SKM-1 treated with dmso at 0.1 percent for 144 hours (cell line): Measurements from ENCODE around the gene GGPS1.
"Not testable (repeated sequence)": the region's sequence is repeated elsewhere in the genome, so short reads cannot be mapped to it uniquely, and the experiment has no call there.

Source experiments
- DNase-seq: peaks from one replicate; lab custom pipeline; 2025; ENCODE audit not compliant: unreplicated experiment; lab: John Stamatoyannopoulos, UW

The GGPS1 gene

GRCh38 chr1:235304549-235305451 lies 23.6 kb upstream of the GGPS1 start:
- no peak for DNase-seq

GRCh38 chr1:235307158-235308124 lies 20.9 kb upstream of the GGPS1 start:
- no peak for DNase-seq

GRCh38 chr1:235309206-235309605 lies 19.2 kb upstream of the GGPS1 start:
- DNase-seq, result not testable (repeated sequence)

DNA sequence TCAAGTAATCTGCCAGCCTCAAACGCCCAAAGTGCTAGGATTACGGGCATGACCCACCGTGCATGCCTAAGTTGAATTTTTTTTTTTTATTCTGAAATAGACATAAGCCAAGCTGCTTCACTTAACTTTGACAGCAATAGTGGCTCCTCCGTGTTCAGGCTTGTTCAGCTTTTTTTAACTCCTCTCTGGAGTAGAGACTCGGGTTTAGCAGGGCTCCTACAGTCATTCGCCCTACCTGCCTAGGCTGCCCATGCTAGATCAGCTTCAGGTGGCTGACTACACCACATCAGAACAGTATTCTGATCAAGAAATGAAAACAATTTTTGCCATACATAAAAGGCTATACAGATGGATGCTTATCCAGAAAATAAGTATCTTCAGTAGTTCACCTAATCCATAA lies 15.1 kb upstream of the GGPS1 start:
- no peak for DNase-seq

DNA sequence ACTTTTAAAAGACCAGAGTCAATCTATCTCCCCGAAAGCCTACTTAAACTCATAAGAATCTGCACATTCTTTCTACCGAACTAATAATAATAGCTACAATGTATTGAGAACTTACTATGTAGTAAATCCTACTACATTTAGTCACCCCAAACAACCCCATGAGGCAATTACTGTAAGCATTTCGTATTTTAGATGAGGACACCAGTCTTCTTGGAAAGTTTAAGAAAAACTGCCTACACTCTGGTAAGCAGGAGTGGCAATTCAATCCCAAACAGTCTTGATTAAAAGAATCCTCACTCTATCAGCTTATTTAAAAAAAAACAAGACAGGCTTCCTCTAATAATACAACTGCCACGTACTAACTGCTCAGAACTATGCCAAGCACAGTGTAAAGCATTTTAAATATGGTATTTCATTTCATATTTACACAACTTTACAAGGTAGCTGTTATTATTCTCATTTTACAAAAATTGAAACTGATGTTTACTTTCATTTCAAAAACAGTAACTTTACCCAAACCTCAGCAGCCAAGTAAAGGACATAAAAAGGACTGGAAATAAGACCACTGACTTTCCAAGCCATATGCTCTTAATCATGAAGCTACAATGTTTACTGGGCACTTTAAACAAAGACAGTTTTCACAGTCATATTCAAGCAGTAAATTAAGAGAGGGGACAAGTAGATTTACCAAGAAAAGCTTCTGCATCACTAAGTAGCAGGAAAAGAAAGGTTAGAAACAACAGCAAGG lies 14.3 kb upstream of the GGPS1 start:
- no peak for DNase-seq

GRCh38 chr1:235315173-235315572 lies 13.2 kb upstream of the GGPS1 start:
- DNase-seq, result no peak

DNA sequence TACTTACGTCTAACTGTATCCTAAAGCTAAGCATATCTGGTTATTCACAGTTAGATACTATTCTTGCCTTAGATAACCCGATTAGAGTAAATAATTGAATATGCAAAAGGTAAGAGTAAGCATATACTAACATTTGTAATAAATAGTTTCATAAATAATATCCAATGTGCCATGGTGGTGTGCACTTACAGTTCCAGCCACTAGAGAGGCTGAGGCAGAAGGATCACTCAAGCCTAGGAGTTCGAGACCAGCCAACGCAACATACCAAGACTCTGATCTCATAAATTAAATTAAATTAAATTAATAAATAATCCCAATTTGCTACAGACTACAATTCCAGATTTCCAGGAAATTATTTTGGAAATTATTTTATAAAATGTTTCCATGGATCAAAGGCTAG lies 12.6 kb upstream of the GGPS1 start:
- no peak for DNase-seq

- DNase-seq, result no peak
These were observed 11.2 kb upstream of the GGPS1 start for GRCh38 chr1:235317168-235317567.

- DNase-seq, result no peak
These were observed 9.1 kb upstream of the GGPS1 start for GRCh38 chr1:235319255-235319654.

GRCh38 chr1:235320521-235321179 lies 7.7 kb upstream of the GGPS1 start:
- no peak for DNase-seq

GRCh38 chr1:235324296-235324695 lies 4.1 kb upstream of the GGPS1 start:
- no peak for DNase-seq

GRCh38 chr1:235325139-235325538 lies 3.2 kb upstream of the GGPS1 start:
- DNase-seq, result no peak

DNA sequence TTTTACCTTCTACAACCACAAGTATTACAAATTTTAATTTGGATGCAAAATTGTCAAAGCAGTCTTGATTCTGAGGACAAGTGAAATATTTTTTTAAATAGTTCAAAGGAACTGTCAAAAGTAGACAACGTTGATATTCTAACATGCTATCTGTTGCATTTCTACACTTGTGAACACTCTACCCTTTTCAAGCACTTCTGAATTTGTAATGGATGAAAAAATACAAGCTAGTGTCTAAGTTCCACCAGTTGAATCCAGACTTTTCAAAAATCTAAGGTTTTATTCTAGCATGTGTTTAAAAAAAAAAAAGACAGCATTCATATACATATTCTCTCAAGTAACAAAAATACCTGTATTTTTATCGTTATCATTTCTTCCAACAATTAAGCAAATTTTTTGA lies 2.5 kb upstream of the GGPS1 start:
- no peak for DNase-seq

DNA sequence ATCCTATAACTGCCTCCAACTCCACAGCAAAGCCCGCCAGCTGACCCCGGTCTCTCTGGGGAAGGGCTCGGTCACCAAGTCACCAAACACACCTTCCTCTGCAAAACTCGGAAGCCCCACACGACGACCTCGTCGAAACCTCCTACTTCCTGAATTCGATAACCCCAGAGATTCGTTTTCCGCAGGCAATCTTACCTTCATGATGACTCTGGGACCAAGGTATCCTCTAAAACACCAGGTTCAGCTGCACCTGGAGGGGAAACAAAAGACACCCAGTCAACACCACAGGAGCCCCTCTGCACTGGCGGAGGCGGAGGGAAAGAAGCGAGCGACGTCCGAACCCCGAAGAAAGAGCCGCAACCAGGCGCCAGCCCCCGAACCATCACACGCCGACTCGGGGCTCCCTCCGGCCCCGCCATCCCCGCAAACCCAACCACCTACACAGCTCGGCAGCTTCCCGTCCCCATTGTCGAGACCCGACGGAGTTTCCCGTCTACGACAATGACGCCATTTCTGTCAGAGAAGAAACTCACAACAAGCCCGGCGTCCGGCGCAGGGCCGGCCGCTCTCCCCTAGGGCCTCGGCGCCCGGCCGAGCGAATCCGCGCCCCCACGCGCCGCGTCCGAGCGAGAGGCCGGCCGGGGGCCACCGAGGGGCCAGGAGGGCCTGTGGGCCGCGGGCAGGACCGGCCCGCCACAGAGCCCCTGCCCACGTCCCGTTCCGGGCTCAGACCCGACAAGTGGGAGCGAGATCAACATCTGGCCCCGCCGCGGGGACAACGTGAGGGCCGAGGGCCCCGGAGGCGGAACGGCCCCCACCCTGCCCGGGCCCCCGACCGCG lies 1.4 kb upstream of the GGPS1 start:
- peak; percentile 69 for DNase-seq

DNA sequence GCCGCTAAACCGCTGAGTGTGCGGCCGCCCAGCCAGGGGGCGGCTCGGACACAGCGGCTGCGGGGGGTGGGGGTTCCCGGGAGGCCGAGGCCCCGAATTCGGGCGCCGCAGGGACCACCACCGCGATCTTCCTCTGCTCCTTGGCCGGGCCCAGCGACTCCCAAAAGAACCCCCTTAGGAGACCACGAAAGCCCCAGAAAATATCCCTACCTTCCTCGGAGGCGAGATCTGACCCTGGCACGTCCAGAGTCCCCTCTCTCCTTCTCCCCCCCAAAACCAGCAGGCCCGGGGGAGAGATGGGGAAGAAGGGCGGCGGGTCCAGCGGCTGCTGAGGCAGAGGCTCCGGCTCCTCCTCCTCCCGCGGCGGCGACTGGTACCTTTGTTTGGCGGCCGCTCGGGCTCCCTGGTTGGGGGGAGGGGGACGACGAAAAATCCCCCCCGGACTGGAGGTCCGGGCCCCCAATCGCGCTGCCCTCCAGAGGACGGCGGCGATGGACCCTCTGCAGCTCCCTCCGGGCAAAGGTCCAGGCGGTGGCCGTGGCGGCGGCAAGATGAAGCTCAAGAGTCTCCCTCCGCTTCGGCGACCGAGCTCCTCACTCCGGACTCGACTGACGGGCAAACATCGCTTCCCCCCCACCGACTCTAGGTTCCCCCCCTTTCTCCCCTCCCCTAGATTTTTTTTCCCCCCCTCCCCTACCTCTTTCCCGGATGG lies 655 bp upstream of the GGPS1 start, which contains the start of gene ARID4B:
Gene ARID4B, minus strand, starts transcription at position 621 of the 712 bp plus-strand sequence. CDS start 1,260 bp downstream, outside the sequence.
- DNase-seq, result peak; percentile 54

DNA sequence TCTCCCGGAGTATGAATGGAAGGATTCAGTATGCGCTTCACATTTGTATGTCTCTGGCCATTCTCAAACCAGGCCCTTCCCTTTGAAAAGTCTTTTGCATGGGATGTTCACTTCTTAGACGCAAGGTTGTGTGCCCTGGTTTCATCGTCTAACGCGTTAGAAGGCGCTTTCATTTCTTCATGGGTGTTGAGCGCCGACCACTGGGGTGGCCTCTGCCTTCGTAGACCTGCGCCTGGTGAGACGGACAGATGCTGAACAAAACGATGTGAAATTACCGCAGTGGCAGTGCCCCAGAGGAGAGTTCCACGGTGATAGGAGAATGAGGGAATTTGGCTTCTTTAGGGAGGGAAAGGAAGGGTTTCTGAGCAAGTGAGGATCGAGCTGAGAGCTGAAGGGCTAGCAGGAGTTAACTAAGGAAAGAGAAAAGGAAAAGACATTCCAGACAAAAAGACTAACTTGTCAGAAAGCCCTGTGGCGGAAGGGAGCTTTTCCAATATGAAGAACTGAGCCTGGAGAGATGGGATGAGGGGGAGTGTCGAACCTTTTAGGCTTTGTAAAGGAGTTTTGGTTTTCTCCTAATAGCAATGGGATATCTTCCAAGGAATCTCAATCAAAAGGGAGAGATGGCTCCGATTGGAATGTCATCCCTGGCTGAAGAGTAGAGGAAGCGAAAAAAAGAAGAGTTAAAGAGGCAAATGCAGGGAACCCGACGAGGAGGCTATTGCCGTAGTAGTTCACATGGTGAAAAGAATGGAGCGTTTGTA lies 951 bp downstream of the GGPS1 start:
- no peak for DNase-seq

DNA sequence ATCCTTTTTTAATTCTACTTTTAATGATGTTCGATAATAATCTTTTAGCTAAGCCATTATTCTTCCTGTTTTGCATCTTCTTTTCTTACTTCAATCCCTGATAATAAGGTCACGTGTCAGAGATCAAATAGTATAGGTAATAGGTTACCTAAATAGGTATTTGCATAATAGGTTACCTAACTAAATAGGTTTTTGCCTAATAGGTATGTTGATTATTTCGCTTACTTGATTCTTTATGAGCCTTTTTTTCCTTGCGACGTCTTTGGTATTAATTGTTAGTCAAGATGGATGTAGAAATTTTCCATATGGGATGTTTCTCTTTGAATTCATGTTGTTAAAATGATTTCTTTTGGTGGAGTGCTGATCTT lies 2.5 kb downstream of the GGPS1 start:
- DNase-seq, result no peak

DNA sequence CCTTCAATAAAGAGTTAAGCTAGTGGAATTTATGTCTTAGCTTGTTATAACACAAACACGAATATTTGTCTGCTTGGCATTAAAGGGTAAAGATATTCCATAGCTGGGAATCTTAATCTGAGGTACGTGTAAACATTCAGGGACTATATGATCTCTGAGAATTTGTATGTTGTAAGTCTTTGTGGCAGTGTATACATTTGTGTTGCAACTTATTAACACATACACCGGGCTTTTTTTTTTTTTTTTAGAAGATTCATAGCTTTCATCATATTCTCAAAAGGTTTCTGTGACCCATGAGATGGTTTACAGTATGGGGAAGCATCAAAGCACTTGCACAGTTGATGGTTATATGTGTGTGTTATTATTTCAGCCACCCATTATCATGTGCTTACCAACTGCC lies 3.0 kb downstream of the GGPS1 start:
- no peak for DNase-seq
